Suprapubic skin (tissue), 4 donors: ENCODE data around the gene ANKMY1. TPM values are rescaled to one million over a fixed set of nuclear protein-coding genes. Genes with fewer than 3 reads are reported as not detected.

Source experiments
- DNase-seq, 2 donors: peaks; one replicate each; pipeline ENCODE4 v3.0.0-alpha.2; 2019; ENCODE audit warnings: low spot score in 2 of 2
- H3K27ac ChIP-seq: fragments of 200-600 bp; sonication (generic); one replicate; pipeline ENCODE4 v1.5.1; 2019
- H3K27me3 ChIP-seq: fragments of 200-600 bp; sonication (generic); one replicate; pipeline ENCODE4 v1.5.1; 2019
- H3K36me3 ChIP-seq: fragments of 200-600 bp; sonication (generic); one replicate; pipeline ENCODE4 v1.5.1; 2019
- H3K4me1 ChIP-seq: fragments of 200-600 bp; sonication (generic); one replicate; pipeline ENCODE4 v1.5.1; 2019
- H3K4me3 ChIP-seq: fragments of 200-600 bp; sonication (generic); one replicate; pipeline ENCODE4 v1.5.1; 2019; ENCODE audit warnings: mild to moderate bottlenecking
- H3K9me3 ChIP-seq: fragments of 200-600 bp; sonication (generic); one replicate; pipeline ENCODE4 v1.5.1; 2019
- EP300 ChIP-seq: sonication (generic); formaldehyde crosslinking; IDR thresholded peaks from one replicate; pipeline ENCODE4 v1.6.1; 2017; ENCODE audit warnings: antibody characterized with exemption
- POLR2A ChIP-seq, 2 donors: fragments of 450-650 bp; IDR thresholded peaks; one replicate each; pipeline ENCODE4 v1.6.1; 2017; ENCODE audit warnings: antibody characterized with exemption in 2 of 2, mild to moderate bottlenecking in 2 of 2, moderate library complexity in 2 of 2
- POLR2AphosphoS5 ChIP-seq, 3 donors: sonication (generic); formaldehyde crosslinking; IDR thresholded peaks; one replicate each; pipeline ENCODE4 v1.6.1; 2017; ENCODE audit warnings: antibody characterized with exemption in 3 of 3
- WGBS: methylation state at CpG from one replicate; pipeline ENCODE4 v1.1.5; 2018; 5-methylcytosine and 5-hydroxymethylcytosine counted together
- total RNA-seq, 4 donors: library from RNA; depleted of rRNA; stranded (reverse); fragments of >200 nt; gene quantifications; one replicate each; pipeline ENCODE4 v1.1.0, GENCODE V29; 2016
- TF ChIP-seq, protein P1 (sequence below), 2 donors: fragments of 200-600 bp in 1 of 2; fragments of 450-650 bp in 1 of 2; sonication (generic) in 1 of 2; IDR thresholded peaks; one replicate each; pipeline ENCODE4 v1.5.1; 2016 to 2019; ENCODE audit warnings: antibody characterized with exemption in 2 of 2, mild to moderate bottlenecking in 1 of 2, moderate library complexity in 1 of 2

The ANKMY1 gene
- total RNA-seq, 4 donors from 2014 or later, result 12.2 to 52.1 (median 23.0) TPM

DNA sequence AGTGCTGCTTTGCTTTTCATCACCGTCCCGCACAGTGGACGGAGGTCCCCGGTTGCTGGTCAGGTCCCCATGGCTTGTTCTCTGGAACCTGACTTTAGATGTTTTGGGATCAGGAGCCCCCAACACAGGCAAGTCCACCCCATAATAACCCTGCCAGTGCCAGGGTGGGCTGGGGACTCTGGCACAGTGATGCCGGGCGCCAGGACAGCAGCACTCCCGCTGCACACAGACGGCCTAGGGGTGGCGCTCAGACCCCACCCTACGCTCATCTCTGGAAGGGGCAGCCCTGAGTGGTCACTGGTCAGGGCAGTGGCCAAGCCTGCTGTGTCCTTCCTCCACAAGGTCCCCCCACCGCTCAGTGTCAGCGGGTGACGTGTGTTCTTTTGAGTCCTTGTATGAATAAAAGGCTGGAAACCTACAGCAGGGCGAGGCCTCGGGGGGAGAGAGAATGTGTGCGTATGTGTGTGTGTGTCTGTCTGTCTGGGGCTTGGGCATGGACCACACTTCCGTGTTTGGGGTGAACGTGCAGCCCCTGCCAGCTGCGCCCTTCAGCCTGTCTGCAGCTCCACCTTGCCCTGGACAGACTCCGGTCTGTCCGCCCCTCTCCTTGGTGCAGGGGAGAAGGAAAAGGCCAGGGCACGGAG, 90.0 kb downstream of the ANKMY1 start:
- Histone ChIP-seq H3K4me3 (no peak overlapping the region), H3K9me3 (no peaks in the 10 kb centered on the region), H3K4me1 (peaks cover 8% of the 10 kb centered on the region), H3K27ac (no peak overlapping the region), H3K36me3 (peaks cover 30% of the 10 kb centered on the region), H3K27me3 (no peaks in the 10 kb centered on the region)
- TF ChIP-seq, protein P1, sequence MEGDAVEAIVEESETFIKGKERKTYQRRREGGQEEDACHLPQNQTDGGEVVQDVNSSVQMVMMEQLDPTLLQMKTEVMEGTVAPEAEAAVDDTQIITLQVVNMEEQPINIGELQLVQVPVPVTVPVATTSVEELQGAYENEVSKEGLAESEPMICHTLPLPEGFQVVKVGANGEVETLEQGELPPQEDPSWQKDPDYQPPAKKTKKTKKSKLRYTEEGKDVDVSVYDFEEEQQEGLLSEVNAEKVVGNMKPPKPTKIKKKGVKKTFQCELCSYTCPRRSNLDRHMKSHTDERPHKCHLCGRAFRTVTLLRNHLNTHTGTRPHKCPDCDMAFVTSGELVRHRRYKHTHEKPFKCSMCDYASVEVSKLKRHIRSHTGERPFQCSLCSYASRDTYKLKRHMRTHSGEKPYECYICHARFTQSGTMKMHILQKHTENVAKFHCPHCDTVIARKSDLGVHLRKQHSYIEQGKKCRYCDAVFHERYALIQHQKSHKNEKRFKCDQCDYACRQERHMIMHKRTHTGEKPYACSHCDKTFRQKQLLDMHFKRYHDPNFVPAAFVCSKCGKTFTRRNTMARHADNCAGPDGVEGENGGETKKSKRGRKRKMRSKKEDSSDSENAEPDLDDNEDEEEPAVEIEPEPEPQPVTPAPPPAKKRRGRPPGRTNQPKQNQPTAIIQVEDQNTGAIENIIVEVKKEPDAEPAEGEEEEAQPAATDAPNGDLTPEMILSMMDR (IDR thresholded peaks at IDR 0.05), result no peak
- TF ChIP-seq EP300 (no peak), POLR2A (IDR thresholded peaks at IDR 0.05) (no peak), POLR2AphosphoS5 (IDR thresholded peaks at IDR 0.05) (no peak)
- peak in 1 of 2 donors; percentile 61 for DNase-seq
- 75% methylated on average over 10 of the region's 22 CpGs for WGBS

GRCh38 chr2:240467149-240467642, 90.6 kb downstream of the ANKMY1 start:
- DNase-seq, result peak in 1 of 2 donors; percentile 71
- Histone ChIP-seq H3K27ac (no peak overlapping the region), H3K4me3 (no peak overlapping the region), H3K4me1 (peaks cover 8% of the 10 kb centered on the region), H3K9me3 (no peaks in the 10 kb centered on the region), H3K36me3 (peaks cover 36% of the 10 kb centered on the region), H3K27me3 (no peaks in the 10 kb centered on the region)
- TF ChIP-seq EP300 (no peak), POLR2AphosphoS5 (IDR thresholded peaks at IDR 0.05) (no peak), POLR2A (IDR thresholded peaks at IDR 0.05) (no peak)
- TF ChIP-seq, protein P1 (IDR thresholded peaks at IDR 0.05), result no peak
- 72% methylated on average over 7 of the region's 12 CpGs for WGBS

GRCh38 chr2:240466579-240467148, 91.1 kb downstream of the ANKMY1 start:
- TF ChIP-seq POLR2AphosphoS5 (IDR thresholded peaks at IDR 0.05), result no peak
- no peak for TF ChIP-seq EP300
- peaks cover 8% of the 10 kb centered on the region for H3K4me1 ChIP-seq
- peak in 1 of 2 donors; percentile 66 for DNase-seq
- H3K9me3 ChIP-seq, result no peaks in the 10 kb centered on the region
- H3K4me3 ChIP-seq, result no peak overlapping the region
- H3K36me3 ChIP-seq, result peaks cover 40% of the 10 kb centered on the region
- 60% methylated on average over 3 of the region's 19 CpGs for WGBS
- H3K27ac ChIP-seq, result no peak overlapping the region
- no peaks in the 10 kb centered on the region for H3K27me3 ChIP-seq

DNA sequence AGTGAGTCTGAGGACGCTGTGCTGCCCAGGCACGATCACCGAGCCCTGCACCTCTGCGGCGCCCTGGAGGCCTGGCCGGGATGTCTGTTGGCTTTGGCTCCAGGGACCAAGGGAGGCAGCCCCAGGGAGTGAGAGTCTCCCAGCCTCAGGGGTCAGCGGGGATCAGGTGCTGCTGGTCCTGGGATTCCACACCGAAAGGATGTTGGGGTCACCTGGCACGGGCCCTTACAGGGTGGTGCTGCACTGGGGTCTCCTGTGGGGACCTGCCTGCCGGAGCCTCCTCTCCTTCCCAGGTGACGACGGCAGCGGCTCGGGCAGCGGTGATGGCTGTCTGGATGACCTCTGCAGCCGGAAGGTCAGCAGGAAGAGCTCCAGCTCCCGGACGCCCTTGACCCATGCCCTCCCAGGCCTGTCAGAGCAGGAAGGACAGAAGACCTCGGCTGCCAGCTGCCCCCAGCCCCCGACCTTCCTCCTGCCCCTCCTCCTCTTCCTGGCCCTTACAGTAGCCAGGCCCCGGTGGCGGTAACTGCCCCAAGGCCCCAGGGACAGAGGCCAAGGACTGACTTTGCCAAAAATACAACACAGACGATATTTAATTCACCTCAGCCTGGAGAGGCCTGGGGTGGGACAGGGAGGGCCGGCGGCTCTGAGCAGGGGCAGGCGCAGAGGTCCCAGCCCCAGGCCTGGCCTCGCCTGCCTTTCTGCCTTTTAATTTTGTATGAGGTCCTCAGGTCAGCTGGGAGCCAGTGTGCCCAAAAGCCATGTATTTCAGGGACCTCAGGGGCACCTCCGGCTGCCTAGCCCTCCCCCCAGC, 91.8 kb downstream of the ANKMY1 start:
- Histone ChIP-seq H3K4me3 (no peak overlapping the region), H3K9me3 (no peaks in the 10 kb centered on the region), H3K36me3 (peaks cover 47% of the 10 kb centered on the region), H3K4me1 (peaks cover 8% of the 10 kb centered on the region), H3K27me3 (no peaks in the 10 kb centered on the region), H3K27ac (no peak overlapping the region)
- WGBS, result 69% methylated on average over 11 of the region's 28 CpGs
- DNase-seq, result peak in 1 of 2 donors; percentile 65
- TF ChIP-seq, protein P1 (IDR thresholded peaks at IDR 0.05), result no peak
- TF ChIP-seq EP300 (no peak), POLR2AphosphoS5 (IDR thresholded peaks at IDR 0.05) (no peak), POLR2A (IDR thresholded peaks at IDR 0.05) (no peak)

DNA sequence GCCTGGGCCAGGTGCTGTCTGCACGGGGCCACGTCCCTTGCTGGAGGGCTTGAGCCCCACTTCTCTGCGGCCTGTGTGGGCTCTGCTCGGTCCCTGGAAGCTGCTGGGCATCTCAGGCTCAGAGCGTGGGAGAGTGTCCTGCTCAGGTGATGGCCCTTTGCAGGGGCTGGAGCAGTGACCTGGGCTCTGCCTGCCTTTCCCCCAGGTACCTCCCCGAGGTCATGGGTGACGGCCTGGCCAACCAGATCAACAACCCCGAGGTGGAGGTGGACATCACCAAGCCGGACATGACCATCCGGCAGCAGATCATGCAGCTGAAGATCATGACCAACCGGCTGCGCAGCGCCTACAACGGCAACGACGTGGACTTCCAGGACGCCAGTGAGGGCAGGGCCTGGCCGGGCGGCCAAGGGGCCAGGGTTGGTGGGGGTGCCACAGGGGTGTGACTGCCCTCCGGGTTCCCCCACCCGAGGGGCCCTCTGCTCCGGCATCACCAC, 92.5 kb downstream of the ANKMY1 start:
- no peak overlapping the region for H3K27ac ChIP-seq
- no peaks in the 10 kb centered on the region for H3K27me3 ChIP-seq
- no peaks in the 10 kb centered on the region for H3K9me3 ChIP-seq
- DNase-seq, result peak; percentile 65 to 78
- TF ChIP-seq EP300 (no peak), POLR2A (IDR thresholded peaks at IDR 0.05) (no peak), POLR2AphosphoS5 (IDR thresholded peaks at IDR 0.05) (no peak)
- TF ChIP-seq, protein P1 (IDR thresholded peaks at IDR 0.05), result no peak
- H3K36me3 ChIP-seq, result peaks cover 51% of the 10 kb centered on the region
- peaks cover 8% of the 10 kb centered on the region for H3K4me1 ChIP-seq
- 84% methylated on average over 10 of the region's 22 CpGs for WGBS
- H3K4me3 ChIP-seq, result no peak overlapping the region
